NB4 (cell line): ENCODE measurements around the gene CACNA1D.

Experiments
- CTCF ChIP-seq: IDR thresholded peaks from one replicate; pipeline ENCODE4 v1.5.1; 2012; ENCODE audit warnings: low read depth, low read length
- MAX ChIP-seq: IDR thresholded peaks from 2 replicates; pipeline ENCODE4 v1.6.1; 2011; ENCODE audit warnings: low read depth, low read length
- MYC ChIP-seq: IDR thresholded peaks from 2 replicates; pipeline ENCODE4 v1.6.1; 2011; ENCODE audit warnings: low read depth, low read length
- POLR2A ChIP-seq: IDR thresholded peaks from 2 replicates; pipeline ENCODE4 v1.6.1; 2011; ENCODE audit warnings: mild to moderate bottlenecking; ENCODE audit not compliant: insufficient read length; ENCODE audit errors: extremely low read depth

- TF ChIP-seq CTCF, result no peak
- no peak for TF ChIP-seq POLR2A
- TF ChIP-seq MAX, result no peak
- TF ChIP-seq MYC, result no peak
Observed at GRCh38 chr3:53780171-53780570, 285.8 kb downstream of the CACNA1D start.
